Measurements from ENCODE around the gene HELB. TPM values are rescaled to one million over a fixed set of nuclear protein-coding genes. Genes with fewer than 3 reads are reported as not detected.

Gene HELB
- total and polyA plus RNA-seq, 10 of the 15 experiments (the other 5 are each of a cell fraction or from before 2014, with no cell fraction given), result 0.58 to 10.0 (median 4.4) TPM

DNA sequence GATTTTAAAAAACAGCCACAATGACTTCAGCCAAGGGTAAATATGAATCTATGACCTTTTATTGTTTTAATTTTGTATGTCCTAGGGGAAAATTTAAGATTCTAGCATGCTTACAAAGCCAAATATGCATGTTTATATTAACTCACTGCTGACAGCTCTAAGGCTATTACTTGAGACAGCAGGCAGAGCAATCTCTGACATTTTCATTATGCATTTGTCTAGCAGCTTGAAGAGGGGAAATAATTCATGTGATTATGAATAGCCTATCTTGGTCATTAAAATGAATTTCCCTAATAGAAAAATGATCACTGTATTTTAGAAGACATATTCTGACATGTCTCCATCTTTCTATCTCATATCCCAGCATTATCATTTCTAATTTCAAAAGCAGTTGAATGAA is 46.6 kb upstream of the HELB start (continued):
- TF ChIP-seq, protein P1, sequence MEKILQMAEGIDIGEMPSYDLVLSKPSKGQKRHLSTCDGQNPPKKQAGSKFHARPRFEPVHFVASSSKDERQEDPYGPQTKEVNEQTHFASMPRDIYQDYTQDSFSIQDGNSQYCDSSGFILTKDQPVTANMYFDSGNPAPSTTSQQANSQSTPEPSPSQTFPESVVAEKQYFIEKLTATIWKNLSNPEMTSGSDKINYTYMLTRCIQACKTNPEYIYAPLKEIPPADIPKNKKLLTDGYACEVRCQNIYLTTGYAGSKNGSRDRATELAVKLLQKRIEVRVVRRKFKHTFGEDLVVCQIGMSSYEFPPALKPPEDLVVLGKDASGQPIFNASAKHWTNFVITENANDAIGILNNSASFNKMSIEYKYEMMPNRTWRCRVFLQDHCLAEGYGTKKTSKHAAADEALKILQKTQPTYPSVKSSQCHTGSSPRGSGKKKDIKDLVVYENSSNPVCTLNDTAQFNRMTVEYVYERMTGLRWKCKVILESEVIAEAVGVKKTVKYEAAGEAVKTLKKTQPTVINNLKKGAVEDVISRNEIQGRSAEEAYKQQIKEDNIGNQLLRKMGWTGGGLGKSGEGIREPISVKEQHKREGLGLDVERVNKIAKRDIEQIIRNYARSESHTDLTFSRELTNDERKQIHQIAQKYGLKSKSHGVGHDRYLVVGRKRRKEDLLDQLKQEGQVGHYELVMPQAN (conservative IDR thresholded peaks at IDR 0.05), result no peak
- TF ChIP-seq, protein P2, sequence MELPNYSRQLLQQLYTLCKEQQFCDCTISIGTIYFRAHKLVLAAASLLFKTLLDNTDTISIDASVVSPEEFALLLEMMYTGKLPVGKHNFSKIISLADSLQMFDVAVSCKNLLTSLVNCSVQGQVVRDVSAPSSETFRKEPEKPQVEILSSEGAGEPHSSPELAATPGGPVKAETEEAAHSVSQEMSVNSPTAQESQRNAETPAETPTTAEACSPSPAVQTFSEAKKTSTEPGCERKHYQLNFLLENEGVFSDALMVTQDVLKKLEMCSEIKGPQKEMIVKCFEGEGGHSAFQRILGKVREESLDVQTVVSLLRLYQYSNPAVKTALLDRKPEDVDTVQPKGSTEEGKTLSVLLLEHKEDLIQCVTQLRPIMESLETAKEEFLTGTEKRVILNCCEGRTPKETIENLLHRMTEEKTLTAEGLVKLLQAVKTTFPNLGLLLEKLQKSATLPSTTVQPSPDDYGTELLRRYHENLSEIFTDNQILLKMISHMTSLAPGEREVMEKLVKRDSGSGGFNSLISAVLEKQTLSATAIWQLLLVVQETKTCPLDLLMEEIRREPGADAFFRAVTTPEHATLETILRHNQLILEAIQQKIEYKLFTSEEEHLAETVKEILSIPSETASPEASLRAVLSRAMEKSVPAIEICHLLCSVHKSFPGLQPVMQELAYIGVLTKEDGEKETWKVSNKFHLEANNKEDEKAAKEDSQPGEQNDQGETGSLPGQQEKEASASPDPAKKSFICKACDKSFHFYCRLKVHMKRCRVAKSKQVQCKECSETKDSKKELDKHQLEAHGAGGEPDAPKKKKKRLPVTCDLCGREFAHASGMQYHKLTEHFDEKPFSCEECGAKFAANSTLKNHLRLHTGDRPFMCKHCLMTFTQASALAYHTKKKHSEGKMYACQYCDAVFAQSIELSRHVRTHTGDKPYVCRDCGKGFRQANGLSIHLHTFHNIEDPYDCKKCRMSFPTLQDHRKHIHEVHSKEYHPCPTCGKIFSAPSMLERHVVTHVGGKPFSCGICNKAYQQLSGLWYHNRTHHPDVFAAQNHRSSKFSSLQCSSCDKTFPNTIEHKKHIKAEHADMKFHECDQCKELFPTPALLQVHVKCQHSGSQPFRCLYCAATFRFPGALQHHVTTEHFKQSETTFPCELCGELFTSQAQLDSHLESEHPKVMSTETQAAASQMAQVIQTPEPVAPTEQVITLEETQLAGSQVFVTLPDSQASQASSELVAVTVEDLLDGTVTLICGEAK (IDR thresholded peaks at IDR 0.05; ENCODE audit: borderline replicate concordance), result no peak

DNA sequence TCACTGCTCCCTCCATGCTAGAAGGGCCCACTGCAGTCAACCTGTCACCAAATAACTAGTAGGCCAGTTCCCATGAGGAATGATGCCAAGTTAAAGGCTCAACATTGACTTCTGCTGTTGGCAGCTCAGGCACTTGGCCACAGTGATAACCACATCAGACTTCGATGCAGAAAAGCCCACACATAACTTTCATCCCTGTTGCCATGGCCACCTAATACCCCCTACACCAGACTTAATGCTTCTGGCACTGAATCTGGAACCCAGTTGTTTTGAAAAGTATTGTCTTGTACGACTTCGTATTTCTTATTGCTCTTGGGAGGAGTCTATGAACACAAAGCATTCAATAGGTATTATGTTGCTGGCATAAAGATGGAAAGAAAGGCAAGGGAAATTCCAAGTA is 44.3 kb upstream of the HELB start:
- intact Hi-C loops (cut with micrococcal nuclease; ENCODE audit: unreplicated experiment) (no loop called here), in situ Hi-C loops (cut with MboI) (no loop called here)
- Histone ChIP-seq H3K27me3 (replicated peaks in 1 of 2; ENCODE audit: control insufficient read depth in 2 of 2, insufficient read depth in 2 of 2, low read length in 1 of 2) (no peaks in the 10 kb centered on the region; a peak in 1 of 4 replicates), H3K79me2 (ENCODE audit: control insufficient read depth, insufficient read depth, low read length) (no peaks in the 10 kb centered on the region), H3K4me2 (ENCODE audit: control insufficient read depth, insufficient read depth) (no peak overlapping the region), H3K4me3 (no peak overlapping the region), H3K9ac (ENCODE audit: control insufficient read depth, insufficient read depth, low read length) (no peak overlapping the region), H3K4me1 (ENCODE audit: control insufficient read depth, insufficient read depth, low read length) (no peaks in the 10 kb centered on the region), H4K20me1 (ENCODE audit: control insufficient read depth, insufficient read depth) (no peaks in the 10 kb centered on the region), H2AFZ (ENCODE audit: control insufficient read depth, low read depth, low read length) (no peak overlapping the region), H3K9me3 (replicated peaks; ENCODE audit: control insufficient read depth, insufficient read depth, low read length) (no peaks in the 10 kb centered on the region), H3K27ac (ENCODE audit: control insufficient read depth, insufficient read depth) (no peak overlapping the region), H3K36me3 (ENCODE audit: control insufficient read depth in 2 of 2, insufficient read depth in 2 of 2, low read length in 1 of 2) (no peaks in the 10 kb centered on the region)
- no peak; the same call in 2 of the 3 replicates for ATAC-seq
- ChIA-PET CTCF (interaction anchor here (2.2 kb wide), 1 partner anchor 12 kb away, joined by 8 read pairs; no protein-coding TSS in a partner anchor), POLR2A (no interaction called here), SMC1A (ENCODE audit: uncharacterized antibody, unreplicated experiment) (interaction anchor here (1.1 kb wide), 1 partner anchor 346 kb away, joined by 3 read pairs; no protein-coding TSS in a partner anchor), RAD21 (ENCODE audit: unreplicated experiment) (no interaction called here)
- DNase-seq (ENCODE audit: low read depth, low spot score), result no peak
- 50% methylated on average over 3 of the region's 3 CpGs for WGBS (ENCODE audit: insufficient coverage, insufficient replicate concordance, low lambda C conversion rate, missing lambda C conversion rate)
- BruUV-seq (replicated peaks), result no TSS peak
- no peak for FAIRE-seq
- TF ChIP-seq, protein P3, sequence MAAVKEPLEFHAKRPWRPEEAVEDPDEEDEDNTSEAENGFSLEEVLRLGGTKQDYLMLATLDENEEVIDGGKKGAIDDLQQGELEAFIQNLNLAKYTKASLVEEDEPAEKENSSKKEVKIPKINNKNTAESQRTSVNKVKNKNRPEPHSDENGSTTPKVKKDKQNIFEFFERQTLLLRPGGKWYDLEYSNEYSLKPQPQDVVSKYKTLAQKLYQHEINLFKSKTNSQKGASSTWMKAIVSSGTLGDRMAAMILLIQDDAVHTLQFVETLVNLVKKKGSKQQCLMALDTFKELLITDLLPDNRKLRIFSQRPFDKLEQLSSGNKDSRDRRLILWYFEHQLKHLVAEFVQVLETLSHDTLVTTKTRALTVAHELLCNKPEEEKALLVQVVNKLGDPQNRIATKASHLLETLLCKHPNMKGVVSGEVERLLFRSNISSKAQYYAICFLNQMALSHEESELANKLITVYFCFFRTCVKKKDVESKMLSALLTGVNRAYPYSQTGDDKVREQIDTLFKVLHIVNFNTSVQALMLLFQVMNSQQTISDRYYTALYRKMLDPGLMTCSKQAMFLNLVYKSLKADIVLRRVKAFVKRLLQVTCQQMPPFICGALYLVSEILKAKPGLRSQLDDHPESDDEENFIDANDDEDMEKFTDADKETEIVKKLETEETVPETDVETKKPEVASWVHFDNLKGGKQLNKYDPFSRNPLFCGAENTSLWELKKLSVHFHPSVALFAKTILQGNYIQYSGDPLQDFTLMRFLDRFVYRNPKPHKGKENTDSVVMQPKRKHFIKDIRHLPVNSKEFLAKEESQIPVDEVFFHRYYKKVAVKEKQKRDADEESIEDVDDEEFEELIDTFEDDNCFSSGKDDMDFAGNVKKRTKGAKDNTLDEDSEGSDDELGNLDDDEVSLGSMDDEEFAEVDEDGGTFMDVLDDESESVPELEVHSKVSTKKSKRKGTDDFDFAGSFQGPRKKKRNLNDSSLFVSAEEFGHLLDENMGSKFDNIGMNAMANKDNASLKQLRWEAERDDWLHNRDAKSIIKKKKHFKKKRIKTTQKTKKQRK (IDR thresholded peaks at IDR 0.05; ENCODE audit: low read depth, low read length), result no peak
- TF ChIP-seq ETV6 (conservative IDR thresholded peaks at IDR 0.05 in 1 of 2, IDR thresholded peaks at IDR 0.05 in 1 of 2; ENCODE audit: borderline replicate concordance in 1 of 2, low read depth in 1 of 2), result no peak
- TF ChIP-seq, protein P4, sequence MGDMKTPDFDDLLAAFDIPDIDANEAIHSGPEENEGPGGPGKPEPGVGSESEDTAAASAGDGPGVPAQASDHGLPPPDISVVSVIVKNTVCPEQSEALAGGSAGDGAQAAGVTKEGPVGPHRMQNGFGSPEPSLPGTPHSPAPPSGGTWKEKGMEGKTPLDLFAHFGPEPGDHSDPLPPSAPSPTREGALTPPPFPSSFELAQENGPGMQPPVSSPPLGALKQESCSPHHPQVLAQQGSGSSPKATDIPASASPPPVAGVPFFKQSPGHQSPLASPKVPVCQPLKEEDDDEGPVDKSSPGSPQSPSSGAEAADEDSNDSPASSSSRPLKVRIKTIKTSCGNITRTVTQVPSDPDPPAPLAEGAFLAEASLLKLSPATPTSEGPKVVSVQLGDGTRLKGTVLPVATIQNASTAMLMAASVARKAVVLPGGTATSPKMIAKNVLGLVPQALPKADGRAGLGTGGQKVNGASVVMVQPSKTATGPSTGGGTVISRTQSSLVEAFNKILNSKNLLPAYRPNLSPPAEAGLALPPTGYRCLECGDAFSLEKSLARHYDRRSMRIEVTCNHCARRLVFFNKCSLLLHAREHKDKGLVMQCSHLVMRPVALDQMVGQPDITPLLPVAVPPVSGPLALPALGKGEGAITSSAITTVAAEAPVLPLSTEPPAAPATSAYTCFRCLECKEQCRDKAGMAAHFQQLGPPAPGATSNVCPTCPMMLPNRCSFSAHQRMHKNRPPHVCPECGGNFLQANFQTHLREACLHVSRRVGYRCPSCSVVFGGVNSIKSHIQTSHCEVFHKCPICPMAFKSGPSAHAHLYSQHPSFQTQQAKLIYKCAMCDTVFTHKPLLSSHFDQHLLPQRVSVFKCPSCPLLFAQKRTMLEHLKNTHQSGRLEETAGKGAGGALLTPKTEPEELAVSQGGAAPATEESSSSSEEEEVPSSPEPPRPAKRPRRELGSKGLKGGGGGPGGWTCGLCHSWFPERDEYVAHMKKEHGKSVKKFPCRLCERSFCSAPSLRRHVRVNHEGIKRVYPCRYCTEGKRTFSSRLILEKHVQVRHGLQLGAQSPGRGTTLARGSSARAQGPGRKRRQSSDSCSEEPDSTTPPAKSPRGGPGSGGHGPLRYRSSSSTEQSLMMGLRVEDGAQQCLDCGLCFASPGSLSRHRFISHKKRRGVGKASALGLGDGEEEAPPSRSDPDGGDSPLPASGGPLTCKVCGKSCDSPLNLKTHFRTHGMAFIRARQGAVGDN (IDR thresholded peaks at IDR 0.05), result no peak
